NCI-H446 treated with DMSO at 0.1 percent for 48 hours (cell line): ENCODE results near the gene STK17B.

Experiments used
- DNase-seq: peaks from one replicate; lab custom pipeline; 2025; lab: John Stamatoyannopoulos, UW

STK17B gene

DNA sequence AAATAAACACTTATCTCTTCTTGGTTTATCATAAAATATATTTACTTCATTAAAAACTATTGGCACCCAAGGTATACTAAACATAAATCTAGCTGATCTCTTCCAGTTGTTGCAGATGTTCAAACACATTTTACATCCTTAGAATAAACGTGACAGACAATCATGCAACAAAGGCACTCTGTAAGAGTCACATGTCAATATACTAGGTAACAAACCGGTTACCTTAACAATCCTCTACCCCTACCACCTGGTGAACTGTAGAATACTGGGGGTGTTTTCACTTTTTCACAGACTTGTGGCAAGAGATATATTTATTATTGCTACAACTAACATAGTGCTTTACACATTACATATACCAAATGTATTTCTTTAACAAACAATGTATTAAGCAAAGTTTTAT, 15.8 kb downstream of the STK17B start:
- no peak for DNase-seq

DNA sequence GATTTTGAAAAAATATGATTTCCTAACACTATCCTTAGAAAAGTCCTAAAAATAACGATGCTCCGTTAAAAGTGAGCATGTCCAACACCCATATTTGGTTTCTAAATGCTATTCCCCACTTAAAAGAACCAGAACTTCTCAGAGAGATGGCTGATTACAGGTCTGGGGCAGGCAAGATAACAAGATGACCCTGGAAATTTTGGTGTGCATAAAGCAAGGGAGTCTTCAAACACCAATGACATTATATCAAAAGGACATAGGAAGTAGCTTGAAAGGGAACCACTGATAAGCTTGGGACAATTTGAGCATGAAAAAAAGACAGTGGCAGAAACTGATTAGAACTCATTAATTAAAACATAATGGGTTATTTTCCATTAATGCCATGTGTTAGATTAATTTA, 17.9 kb downstream of the STK17B start:
- DNase-seq: no peak

DNA sequence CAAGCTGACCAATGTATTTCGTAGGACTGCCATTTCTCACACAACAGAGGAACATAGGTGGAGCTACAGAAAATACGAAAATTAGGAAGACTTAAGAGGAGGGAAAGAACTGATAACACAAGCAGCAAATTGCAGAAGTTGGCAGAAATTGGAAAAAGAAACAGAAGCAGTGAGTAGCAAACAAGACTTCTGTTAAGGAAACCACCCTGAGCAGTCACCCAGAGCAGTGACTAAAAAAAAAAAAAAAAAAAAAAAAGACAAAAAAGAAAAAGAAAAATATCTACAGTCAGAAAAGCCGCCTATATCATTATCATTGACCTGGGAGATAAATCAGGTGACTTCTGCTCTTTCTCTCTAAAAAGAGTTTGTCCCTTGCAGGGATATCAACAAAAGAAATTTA, 21.4 kb downstream of the STK17B start:
- DNase-seq: no peak

DNA sequence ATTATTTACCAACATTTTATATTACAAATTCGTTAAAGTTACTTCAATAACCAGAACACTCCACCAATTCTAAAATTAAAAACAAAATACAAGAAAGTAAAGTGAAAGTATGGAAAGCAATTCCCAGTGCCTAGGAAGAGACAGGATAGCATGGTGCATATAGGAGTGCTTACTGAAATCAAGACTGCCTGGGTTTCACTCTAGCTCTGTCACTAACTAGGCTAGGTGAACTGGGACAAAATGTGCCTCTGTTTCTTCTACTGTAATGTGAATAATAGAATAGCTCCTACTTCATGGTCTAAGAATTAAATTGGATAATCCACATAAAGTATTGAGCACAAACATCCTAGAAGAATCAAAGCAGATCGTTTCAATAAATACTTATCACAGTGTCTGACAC, 22.6 kb downstream of the STK17B start:
- DNase-seq: no peak

DNA sequence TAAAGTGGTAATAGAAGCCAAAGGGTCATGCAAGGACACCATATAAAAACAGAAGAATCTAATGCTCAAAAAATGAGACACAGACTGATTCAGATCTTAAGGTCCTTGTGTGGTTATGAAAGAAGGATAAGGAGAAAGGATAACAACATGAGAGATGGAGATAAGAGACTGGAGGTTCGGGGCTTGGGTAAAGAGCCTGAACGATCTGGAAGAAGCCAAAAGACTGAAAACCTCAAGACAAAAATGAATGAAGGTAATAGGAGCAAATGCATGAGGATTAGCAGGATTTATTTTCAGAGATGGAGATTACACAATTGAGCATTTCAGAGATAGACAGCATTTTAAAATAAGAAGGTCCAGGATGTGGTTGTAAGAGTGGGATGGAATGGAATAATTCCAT, 26.1 kb downstream of the STK17B start:
- DNase-seq: no peak

DNA sequence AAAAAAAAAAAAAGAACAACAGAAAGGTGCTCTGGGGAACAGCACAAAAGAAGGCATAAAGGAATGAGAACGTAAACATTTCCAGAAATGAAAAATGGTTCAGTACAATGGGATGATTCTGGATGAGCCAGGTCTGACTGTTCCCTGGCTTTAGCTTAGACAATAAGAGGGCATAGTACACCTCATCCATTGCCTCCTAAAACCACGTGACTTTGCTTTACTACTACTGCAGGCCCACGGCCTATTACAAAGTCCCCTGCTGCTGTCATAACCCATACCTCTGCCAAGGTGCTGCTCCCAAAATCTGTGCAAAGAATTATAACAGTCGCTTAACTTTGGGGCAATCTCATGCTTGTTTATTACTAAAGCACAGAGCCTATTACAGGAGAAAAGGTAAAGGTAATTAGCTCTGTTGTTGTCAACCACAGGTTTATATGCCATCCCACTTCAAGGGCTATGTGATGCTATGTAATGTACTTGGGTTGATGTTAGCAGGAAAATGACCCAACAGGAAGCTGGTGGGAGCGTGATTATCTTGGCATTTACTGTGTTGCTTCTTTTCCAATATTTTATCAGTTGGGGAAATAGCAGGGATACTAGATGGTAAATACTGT, 26.8 kb downstream of the STK17B start:
- no peak for DNase-seq

DNA sequence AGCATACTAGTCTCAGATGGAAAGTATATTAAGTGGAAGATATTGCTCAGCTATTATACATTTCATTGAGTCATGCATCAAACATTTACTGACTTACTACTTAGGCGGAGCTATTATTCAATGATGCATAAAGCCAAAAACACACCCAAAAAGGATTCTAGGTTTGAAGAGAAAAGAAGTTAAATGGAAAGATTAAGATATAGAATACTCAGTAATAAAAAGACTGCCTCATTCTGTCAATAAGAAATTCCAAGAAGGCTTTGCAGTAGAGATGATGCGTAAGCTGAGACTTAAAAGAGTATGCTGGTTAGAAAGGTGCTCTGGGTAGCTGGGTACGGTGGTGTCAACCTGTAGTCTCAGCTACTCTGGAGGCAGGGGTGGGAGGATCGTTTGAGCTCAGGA, 27.6 kb downstream of the STK17B start:
- DNase-seq: no peak

DNA sequence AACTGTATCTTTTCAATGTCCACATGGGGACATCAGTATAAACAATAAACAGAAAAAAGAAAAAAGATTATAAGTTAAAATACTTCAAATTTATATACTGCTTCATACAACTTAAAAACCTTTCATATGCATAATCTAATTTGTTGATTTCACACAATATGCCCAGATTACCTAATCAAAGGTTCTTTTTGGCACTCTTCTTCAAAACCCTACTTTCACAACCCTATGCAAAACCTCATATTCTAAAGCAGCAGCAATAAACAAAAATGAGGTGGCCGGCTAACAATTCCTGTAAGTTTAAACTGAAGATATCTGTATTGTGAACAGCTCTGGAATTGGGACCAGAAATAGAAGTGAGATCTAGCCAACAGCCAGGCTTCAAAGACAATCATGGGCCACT, 28.6 kb downstream of the STK17B start:
- DNase-seq: no peak

DNA sequence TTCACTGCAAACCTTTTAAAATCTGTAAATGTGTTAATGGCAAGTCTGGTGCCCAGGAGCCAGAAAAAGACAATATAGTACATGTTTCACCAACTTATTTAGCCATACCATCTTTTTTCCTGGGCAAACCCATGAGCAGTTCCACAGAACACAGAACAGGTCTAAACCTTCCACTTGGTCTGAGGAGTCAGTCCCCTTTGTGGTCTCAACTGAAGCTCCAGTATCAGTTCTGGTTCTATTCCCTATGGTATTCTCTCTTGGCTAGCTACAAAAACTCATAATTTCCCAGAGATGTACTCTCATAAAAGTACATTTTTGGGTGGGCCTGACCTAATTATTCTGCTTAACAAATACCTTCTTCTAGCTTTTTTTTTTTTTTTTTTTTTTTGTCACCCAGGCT, 31.2 kb downstream of the STK17B start:
- no peak for DNase-seq

DNA sequence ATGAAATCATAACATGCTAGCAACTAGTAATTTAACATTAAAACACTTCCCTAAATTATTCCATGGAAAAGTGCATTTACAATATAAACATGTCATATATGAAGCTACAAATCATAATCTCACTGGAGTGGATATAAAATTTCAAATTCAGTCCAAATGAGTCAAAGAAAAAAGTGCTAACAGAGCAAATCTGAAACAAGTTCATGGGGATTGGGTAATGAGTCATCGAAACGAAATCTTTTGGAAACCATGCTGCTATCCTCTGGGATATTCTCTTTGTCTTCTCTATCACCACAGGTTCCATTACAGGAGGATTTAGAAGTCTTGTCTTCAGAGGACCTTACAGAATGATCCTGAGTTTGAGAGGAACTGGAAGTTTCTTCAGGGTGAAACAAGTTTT, 34.1 kb downstream of the STK17B start:
- DNase-seq: no peak

DNA sequence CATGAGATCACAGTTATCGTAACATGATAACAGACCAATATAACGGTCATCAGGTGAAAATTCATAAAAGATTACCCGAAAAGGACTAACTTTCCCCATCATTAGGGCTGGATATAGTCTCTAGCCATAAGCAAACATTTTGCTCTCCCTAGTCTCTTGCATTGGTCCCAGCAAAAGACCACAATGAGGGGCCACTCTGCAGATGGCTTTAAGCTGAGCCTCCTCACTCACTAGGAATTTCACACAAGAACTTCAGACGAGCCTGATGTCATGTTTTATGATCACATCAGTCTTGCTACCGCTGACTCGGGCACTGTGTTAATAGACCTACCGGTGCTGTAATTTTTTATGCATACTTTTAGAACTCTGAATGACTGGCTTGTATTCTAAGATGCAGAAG, 35.2 kb downstream of the STK17B start:
- no peak for DNase-seq

DNA sequence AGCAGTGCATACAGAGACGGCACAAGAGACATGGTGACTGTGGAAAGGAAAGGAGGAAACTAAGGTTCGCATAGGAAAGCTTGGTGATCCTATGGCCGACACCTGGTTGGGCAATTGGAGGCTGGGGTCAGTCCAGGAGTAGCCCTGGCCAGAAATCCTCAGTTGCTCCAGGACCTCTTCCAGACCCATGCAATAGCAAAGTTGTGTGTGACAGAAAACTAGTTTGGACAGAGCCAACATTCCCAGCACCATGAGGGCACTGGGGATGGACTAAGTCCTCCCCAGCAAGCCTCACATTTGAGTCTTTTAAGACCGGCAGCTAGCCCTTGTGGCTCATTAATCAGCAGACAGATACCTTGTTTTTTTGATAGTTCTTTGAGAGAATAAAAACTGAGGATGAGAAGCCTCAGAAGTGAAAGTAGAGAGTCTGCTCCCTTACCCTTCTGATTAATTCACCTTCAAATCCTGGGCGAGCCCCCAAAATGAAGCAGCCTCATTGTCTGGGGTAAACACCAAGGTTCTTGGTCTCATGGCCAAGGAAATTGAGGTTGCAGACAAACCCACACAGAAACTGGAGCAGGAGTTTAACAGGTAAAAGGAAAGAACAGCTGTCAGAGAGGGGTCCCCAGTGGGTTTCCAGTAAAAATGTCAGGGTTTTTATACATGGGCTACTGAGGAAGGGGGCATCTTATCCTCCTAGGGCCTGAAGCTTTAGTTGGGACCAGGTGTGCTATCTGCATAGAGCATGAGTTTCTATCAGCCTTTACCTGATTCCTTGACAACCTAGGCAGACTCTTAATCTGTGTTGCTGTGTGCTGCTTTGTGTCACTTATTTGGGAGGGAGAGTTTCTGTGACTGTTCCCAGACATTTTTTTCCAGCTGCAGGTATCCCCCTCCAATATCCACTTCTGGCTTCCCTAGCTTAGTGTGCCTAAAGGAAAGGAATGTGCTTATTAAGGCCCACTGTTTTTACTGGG, 39.1 kb downstream of the STK17B start:
- no peak for DNase-seq

DNA sequence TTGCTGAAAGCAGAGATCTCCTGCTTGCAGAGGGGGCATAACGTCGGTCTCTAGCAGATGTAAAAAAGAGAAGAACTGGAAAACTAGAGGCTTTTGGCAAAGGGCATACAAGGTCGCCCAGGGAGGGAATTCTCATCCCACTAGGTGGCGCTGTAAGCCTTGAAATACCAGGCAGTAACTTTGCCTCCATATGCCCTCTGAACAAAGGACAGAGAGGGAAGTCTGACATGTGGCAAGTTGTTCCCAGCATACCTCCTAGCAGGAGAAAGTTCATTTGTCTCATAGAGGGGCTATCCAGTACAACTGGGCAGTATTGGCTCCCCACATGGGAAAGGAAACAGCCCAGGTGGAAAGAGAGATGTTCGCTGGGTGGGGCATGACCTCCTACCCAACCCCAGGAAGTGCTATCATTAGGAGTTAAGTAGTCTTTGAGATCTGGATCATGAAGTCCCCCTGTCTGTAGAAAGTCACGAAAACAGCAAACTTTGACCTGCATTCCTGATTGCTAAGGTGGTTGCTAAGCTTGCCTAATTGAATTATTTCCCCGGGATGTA, 39.9 kb downstream of the STK17B start:
- no peak for DNase-seq

DNA sequence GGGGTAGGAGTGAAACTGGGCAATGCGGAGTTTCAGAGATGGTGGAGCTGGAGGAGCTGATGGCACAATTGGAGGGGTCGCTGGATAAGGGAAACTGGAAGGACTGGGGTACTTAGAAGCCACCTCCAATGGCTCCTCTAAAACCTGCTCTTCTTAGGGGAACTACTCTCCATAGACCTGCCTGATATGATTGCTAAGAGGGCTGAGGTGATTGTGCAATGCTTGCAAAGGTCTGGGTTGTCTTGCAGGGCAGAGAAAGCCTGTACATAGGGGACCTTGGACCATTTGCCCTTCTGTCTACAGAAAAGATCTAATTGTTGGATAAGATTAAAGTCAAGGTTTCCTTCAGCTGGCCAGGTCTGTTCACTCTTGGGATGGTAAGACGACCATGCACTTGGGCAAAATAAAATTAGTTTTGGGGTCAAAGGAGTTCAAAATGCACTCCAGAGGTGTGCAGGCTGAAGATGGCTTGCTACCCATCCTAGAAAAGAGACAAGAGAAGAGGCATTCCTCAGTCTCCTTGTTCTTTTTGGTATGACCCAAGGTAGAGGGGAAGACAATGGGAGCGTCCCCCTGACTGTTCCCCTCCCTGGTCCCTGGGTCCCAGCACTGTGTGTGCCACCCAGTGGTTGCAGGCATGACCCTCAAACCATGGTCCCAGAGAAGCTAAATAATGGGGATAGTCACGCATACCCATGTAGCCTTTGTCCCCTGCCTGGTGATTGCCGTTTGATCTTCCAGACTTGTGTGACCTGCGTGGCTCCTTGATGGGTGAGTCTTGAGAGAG, 41.1 kb downstream of the STK17B start:
- no peak for DNase-seq

DNA sequence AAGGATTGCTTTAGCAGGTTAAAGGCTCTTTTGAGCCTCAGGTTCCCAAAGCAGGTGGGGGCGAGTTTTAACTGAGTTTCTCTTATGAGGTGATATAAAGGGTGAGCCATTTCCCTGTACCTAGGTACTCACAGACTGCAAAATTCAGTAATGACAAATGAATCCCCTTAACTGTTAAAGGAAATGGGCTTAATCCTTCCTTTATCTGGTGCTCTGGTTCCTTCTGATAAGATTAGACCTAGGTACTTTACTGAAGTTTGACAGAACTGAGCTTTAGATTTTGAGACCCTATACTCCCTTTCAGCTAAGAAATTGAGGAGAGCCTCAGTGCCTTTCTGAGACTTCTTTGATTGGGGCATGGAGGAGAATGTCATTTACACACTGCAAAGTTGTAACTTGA, 42.6 kb downstream of the STK17B start:
- no peak for DNase-seq

DNA sequence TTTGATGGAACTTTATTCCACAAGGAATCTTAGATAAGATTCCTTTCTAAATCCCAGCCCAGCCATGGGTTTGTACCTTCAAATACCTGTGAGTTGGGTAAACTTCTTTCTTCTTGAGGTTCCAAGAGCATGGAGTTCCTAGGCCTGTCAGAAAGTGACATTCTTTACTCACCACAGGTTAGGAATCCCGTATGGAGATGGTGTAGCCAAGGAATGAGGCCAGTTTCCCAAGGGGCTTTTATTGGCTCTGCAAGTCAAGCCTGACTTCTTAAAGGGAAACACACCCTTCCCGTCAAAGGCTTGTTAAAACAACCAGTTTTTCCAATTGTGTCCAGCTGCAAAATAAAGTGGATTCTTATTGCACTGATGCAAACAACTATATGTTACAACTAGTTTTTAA, 45.8 kb downstream of the STK17B start:
- DNase-seq: no peak

DNA sequence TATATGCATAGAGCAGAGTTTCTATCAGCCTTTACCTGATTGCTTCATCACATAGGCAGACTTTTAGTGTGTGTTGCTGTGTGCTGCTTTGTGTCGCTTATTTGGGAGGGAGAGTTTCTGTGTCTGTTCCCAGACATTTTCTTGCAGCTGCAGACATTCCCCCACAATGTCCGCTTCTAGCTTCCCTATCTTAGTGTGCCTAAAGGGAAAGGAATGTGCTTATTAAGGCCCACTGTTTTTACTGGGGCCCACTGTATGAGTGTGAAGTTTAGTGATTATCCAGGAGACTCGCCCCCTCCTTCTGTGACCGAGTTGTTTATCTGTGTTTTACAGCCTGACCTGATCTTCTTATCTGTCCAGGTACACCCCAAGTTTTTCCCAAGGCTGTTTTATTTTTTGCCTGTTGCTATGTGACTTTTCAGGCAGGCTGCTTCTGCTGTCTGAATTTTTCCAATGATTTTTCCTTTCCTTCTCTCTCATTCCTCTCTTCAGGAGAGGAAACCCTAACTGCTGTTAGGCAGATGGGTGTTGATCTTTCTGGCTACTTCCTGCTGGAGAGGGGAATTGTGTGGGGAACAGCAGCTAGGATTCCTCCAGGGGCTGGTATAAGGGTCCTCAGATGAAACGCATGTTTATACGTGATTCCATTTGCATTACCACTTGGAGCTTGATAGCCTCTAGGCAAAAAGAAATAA, 47.6 kb downstream of the STK17B start:
- DNase-seq: no peak

DNA sequence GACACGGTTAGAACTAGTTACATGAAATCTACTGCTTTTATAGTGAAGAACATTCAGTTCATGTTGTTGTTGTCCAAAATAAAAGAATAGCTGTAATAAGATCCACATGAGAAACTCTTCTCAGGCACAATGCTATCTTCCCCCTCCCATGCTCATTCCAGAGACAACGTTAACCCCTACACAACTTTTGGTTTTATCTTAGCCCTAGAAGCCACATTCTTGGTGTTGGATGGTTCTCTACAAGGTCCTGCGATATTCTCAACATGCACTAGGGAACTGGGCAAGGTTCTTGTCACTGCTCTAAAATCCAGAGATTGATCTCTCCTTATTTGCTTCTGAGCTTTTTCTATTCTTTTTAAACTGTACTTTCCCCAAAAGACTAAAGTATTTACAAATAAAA, 51.5 kb downstream of the STK17B start:
- no peak for DNase-seq

DNA sequence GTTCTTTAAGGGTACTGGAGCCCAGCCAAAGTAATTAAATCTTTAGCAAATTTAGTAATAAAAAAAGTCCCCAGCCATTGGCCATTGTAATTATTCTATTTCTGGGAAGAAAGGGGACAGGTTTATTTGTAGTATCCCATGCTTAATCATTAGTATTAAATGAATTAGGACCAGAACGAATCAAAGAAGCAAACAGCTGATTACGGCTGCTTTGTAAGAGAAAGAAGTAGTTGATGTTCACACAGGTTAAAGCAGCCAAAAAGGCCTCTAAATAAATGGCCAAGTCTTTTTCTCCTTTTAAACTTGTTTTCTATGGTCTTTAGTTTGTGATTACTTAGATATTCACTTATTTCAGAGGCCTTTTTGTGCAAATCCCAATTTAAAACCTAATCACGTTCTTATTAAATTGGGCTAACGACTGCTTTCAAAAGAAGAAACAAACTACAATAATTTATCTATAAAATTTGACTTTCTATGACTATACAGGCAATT, 54.1 kb downstream of the STK17B start:
- no peak for DNase-seq

DNA sequence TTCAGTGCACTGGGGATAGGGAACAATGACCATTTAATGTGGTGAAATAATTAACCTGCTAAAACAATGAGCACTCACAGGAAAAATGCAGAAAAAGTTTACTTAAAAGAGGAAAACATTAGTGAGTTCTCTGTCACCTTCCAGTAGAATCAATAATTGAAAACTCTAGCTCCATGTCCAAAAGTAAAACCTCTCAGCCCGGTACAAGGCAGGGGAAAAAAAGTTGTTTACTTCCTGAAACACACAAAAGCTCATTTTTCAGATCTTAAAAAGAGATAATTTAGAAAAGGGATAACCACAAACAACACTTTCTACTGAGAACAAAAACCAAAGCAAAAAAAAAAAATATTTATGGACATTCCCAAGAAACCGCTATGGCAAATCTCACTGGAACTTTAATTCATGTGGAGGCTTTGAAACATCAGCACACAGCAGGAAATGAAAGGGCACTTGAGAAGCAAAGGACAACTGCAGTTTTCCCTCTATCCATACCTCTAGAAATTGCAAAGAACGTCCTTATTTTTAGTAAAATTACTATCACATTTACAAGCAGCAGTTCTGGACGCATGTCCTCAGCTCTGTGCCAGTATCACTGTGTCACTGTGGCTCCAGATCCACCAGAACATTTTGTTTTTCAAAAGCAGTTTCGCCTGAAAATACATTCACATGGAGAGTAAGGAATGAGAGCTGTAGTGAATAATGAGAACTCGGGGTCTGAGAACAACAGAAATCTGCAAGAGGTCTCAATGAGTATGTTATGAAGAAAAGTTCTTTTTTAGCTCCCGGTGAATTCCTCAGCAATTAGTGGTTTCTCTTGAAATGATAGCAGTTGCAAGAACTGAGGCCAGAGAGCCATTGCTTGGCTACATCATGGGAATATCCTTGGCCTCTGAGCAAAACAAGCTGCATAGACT, 58.1 kb downstream of the STK17B start:
- no peak for DNase-seq
